ENCODE measurements around the gene ABO.
"Not testable (repeated sequence)": the region's sequence is repeated elsewhere in the genome, so short reads cannot be mapped to it uniquely, and the experiment has no call there.

ABO gene

DNA sequence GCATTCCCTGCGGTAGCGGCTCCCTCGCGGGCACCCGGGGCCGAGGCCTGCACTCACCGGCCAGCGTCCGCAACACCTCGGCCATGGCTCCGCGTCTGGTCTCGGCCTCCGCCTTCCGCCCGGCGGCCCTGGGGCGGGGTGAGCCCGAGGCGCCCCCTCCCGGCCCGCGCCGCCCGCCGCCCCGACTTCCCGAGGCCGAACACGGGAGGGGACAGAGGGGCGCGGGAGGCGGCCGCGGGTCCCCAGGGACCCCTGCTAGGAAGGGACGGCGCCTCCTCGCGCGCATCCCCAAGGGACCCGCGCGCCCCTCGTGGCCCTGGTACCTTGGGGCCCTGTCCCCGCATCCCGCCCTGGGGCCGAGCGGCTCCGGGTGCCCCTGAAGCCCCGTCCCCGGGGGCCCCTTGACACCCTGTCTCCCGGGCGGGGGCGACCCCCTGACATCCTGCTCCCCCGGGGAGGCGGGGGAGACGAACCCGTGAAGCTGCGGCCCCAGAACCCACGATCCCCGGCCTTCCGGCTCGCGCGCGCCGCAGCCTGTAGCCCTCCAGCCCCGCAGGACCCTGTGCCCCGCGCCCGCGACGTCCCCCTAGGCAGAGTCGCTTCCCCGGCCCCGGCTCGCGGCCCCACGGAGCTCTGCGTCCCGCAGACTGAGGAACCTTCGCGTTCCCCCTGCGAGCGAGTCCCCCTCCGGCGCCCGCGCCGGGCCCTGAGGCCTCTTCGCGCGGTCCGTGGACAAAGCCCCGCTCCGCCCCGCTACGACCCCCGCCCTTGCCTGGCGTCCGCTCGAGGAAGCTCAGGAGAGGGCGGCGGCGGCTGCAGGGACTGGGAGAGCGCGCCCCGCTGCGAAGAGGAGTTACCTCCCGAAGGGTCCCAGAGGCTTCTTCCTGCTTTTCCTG is at the start of gene ABO:
Gene ABO, minus strand, starts transcription at position 97 of the 896 bp plus-strand sequence.
- no peak for DNase-seq

GRCh38 chr9:133323991-133324703 is 49.1 kb upstream of the ABO start:
- DNase-seq = no peak

DNA sequence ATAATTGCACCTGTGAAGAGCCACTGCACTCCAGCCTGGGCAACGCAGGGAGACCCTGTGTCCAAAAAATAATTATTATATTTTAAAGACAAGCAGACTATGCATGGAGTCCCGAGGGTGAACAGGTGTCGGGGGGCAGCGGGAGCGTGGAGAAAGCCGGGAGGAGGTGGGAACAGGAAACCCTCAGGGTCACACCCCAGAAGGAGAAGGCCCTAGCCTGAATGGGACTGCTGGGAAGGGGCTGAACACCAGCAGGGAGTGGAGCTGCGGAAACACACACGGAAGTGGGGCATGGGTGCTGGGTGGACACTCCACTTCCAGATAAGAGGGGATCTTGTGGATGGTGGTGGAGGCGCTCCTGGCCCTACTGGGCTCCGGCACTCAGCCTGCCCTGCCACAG is 48.2 kb upstream of the ABO start:
- no peak for DNase-seq

DNA sequence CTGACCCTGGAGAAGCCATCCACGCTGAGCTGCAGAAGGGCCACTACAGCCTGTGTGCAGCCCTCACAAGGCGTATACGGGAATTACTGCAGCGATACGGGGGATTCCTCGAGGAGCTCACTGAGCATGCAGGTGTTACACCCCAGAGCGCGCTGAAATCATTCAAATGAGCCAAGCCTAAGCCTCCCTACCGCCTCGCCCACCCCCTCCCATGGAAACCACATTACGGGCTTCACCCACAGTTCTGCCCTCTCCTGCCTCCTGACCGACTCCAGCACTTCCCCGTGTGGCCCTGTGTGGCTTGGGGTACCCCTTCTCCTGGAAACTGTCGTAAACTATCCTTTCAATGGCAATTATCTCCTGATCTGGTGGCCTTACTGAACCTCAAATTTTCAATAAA is 47.7 kb upstream of the ABO start:
- DNase-seq = no peak

GRCh38 chr9:133321411-133321935 is 46.5 kb upstream of the ABO start:
- DNase-seq = no peak

DNA sequence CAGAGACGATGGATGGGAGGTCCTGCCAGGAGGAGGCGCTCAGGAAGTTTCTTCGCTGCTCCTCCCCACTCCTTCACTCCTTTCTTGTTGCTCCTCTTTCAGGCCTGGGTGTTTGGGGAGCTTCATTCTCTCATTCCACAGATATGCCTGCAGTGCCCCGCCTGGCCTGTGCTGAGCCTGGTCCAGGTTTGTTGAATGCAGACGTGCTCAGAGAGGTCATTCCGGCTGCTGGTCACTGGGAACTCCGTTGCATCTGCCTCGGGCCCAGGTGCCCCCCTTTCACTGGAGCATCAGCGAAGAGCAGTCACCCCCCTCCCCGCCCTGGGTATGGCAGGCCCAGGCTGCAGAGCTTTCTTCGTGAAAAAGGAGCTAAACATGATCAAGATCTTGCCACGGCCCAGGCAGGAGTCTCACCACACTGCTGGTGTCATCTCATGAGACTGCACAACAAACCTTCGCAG is 45.5 kb upstream of the ABO start:
- no peak for DNase-seq

GRCh38 chr9:133317551-133317950 is 42.5 kb upstream of the ABO start:
- DNase-seq = not testable (repeated sequence)

DNA sequence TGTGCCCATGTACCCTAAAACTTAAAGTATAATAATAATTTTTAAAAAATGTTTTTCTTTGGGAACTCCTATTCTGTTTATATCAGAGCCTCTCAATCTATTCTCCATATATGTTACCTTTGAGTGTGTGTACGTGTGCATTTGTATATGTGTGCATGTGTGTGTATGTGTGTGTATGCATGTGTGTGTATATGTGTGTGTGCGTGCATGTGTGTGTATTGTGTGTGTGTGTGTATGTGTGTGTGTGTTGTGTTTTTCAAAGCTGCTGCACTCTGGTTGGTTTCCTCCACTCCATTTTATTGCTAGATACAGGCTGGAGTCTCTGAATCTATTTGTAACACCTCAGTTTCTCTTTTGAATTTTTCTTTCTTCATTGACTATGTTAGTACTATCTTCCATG is 41.0 kb upstream of the ABO start:
- DNase-seq = no peak

DNA sequence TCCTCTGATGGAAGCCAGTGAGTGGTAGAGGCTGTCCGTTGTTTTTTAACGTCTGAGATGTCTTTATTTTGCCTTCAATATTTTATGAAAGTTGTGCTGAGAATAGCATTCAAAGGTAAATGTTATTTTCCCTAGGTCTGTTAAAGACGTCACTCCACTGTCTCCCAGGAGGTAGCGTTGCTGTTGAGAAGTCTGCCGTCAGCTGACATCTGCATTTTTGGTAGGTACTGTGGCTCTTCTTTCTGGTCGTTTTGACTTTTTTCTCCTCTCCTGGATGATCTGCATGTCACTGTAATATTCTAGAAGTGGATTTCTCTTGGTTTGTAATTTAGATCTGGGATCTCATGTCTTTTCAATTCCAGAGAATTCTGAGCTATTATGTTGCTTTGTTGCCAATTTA is 34.6 kb upstream of the ABO start:
- no peak for DNase-seq

DNA sequence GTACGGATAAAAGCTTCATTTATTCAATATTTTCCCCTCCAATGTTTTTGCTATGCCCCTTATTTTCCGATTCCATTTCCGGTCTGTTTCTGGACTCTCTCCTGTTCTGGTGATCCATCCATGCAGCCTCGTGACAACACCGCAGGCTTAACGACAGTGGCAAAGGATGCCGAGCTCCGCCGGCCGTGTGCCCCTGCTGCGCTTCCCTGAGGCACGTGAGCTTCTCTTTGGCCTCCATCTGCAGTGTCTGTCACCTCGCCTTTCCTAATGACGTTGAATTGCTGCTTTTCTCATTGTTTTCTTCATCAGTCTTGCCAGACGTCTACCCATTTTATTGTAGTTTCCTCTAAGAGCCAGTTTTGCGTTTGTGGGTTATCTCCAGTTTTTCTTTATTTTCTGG is 32.3 kb upstream of the ABO start:
- no peak for DNase-seq

DNA sequence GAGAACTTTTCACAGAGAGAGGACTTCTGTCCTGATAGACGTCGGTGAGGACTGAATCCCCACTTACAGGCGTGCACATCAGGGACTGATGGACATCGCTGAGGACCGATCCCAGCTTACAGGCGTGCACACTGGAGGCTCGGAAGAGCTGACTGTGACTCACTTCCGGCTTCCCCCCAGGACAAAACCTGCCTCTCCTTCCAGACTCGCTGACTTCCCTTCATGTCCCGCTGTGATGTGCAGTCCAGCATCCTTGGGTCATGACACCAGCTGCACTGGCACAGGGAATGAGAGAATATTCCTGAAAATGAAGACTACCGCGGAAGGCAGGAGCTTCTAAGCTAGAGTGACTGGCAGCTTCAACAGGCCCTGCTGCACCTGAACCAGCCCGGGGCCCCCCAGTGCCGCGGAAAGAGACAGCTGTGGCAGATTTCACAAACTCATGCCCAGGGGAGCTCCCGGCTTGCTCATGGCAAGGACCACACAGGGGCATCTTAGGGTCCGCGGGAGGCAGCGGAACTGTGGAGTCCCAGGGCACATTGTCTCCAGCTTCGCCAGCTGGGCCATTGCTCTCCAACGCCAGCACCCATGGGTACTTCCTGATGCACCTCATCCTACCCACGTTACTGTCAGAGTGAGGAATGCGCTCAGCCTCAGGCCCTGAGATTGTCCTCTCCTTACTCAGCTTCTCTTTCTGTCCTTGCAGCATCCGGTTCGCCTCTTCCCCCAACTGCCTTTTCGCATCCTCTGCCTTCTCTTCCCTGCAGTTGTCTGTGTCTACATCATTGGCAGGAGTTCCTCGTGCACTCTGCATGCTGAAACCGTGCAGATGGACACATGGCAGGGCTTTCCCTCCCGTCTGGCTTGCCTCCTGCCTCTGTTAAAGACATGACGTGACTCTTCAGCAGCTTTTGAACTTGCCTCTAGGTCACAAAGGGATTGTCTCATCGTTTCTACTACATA is 31.5 kb upstream of the ABO start:
- peak in 1 of 2 experiments; percentile 15 for DNase-seq

GRCh38 chr9:133305731-133306130 is 30.7 kb upstream of the ABO start:
- no peak for DNase-seq

DNA sequence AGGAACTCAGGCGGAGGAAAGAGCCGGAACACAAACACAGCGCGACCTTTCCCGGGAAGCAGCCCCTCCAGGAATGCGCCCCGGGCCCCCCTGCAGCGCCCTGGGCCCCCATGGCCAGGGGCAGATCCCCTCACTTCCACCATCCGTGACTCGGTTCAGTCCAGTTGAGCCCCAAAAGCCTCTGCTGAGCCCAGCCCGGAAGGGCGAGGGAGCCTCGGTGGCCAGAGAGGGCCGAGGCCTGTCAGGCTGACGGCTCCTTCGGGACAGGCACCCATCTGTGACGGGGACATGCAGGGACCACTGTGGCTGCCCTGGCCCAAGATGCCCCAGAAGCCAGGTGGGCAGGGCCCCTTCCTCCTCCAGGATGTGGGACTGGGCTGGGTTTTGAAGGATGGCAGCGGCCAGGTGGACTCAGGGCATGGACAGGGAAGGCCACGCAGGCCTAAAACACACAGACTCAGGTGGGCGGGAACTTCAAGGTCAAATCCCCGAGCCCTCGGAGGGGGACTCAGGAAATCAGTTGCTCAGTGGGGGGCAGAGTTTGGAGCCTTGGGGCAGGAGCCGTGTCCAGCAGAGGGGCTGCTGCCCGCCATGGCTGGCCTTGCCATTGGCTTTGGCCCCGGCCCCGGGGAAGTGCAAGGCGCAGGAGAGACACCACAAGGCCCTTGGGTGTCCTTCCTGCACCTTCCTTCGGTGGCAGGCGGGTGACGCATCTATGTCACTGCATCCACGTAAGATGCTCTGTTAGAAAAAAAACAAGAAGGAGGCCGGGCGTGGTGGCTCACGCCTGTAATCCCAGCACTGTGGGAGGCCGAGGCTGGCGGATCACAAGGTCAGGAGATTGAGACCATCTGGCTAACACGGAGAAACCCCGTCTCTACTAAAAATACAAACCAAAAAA is 29.7 kb upstream of the ABO start:
- no peak for DNase-seq

DNA sequence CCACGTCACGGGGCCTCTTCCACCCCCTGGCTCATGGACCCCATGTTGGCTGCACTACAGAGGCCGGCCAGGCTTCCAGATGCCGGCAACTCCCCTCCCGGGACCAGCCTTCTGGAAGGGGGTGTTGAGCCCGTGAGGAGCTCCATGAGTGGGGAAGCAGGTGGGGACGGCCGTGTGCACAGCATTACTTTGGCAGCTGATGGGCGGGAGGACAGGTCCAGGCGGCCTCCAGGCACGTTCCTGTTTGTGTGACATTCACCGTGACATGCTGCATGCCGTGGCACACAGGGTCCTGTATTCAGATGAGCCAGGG is 29.1 kb upstream of the ABO start:
- DNase-seq = no peak

DNA sequence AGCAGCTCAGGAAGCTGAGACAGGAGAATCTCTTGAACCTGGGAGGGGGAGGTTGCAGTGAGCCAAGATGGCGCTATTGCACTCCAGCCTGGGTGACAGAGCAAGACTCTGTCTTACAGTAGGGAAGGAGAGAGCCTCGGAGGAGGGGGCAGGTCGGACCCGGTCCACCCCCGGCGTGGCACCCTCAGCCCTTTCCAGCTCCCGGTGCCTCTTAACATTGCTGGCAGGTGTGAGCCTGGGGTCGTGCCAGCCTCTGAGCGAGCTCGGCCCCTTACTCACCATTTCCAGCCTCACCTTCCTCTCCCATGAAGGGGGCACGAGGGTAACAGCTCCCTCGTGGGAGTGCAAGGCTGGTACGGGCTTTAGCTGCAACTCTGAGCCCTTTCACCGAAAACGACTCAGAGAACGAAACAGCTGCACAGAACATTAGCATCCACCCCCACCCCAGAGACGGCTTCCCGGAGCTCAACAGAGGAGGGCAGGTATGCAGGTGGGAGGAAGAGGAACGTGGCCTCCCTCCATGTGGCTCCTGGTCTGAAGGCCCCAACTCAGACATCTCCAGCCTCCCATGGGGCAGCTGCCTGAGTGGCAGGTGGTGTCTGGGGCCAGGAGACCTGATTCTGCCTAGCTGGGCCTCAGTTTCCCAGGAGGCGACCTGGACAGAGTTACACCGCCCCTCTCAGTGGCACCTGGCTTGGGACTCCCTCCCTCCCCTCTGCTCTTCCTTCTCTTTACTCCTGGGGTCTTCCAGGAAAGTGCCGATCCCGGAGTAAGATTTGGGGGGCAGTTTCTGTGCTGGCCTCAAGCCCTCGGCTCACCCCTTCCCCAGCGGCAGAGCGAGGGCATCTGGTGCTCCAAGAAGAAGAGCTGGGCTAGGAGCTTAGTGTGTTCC is 28.5 kb upstream of the ABO start:
- DNase-seq = no peak

DNA sequence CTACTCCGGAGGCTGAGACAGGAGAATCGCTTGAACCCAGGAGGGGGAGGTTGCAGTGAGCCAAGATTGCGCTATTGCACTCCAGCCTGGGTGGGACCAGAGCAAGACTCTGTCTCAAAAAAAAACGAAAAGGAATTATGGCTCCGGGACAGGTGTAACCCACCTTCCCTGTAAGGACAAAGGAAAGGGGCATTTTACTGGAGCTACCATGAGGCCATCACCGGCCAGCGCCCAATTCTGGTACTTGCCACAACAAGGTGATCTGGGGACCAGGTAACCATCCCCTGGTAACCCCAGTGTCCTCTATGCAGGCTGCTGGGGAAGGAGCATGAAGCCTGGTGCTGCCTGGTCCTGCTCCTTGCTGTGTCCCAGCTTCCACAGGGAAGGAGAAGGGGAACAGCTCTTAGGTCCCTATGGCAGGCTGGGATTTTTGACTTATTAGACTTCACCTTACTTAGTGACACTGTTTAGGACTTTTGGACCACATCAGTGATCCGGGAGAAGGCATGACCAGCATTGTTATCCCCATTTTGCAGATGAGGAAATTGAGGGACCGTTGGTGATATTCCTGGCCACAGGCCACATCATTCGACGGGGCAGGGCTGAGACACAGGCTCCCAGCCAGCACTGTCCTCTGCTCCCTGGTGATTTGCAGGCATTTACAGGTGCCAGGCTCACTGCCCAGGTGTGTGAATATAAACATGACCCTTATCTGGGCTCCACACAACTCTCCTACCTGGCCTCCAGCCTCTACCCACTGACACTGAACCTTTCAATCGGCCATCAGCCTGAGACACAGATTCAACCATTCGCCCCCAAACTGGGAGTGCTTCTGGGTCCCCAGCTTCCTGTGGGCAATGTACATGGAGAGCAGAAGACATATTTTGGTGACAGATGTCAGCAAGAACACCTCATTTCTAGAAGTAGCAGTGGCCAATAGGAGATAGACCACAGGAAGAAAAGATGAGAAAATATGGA is 26.5 kb upstream of the ABO start:
- DNase-seq = no peak

GRCh38 chr9:133299996-133300395 is 25.0 kb upstream of the ABO start:
- DNase-seq = not testable (repeated sequence)

- no peak for DNase-seq
Observed at GRCh38 chr9:133294257-133294656, 19.3 kb upstream of the ABO start.

DNA sequence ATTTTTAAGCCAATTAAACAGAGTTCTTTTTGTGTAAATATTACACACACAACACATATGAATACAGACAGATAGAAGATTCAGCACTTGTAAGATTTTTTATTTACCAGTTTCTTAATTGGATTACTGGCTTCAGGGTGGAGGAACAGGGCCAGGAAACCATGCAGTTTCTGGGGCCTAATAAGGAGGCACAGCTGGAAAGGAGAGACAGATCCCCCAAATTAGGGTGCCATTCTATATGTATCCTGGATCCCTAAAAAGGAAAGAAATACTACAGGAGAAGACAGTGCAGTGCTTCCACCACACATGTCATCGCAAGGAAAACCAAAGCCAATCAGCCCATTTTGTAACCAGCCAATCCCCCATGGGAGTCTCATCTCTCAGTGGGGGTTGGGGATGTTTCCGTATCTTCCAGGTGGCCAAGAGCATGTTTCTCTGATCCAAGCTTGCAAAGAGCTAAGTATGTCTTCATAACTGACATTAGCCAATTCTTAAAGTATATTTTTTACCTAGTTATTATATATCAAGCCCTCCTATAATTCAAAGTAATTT is 15.8 kb upstream of the ABO start:
- no peak for DNase-seq
